DMS79 (cell line): ENCODE data around the gene MFSD11.
"Not testable (repeated sequence)": the region's sequence is repeated elsewhere in the genome, so short reads cannot be mapped to it uniquely, and the experiment has no call there.

Experiments used
- DNase-seq: peaks from one replicate; lab custom pipeline; 2025; lab: John Stamatoyannopoulos, UW

Gene MFSD11

GRCh38 chr17:76726776-76727718, 10.9 kb upstream of the MFSD11 start, which contains the start of gene METTL23:
TSS of gene METTL23 (plus strand) at chr17:76726839. CDS start at chr17:76729711, 2,872 bp downstream.
- peak; percentile 32 for DNase-seq

- DNase-seq = no peak
Observed at GRCh38 chr17:76727745-76728456, 10.0 kb upstream of the MFSD11 start.

- DNase-seq = not testable (repeated sequence)
Observed at GRCh38 chr17:76731800-76732733, 5.9 kb upstream of the MFSD11 start.

- DNase-seq = no peak
Observed at GRCh38 chr17:76732734-76733617, 4.9 kb upstream of the MFSD11 start.

- no peak for DNase-seq
Observed at GRCh38 chr17:76733618-76733957, 4.3 kb upstream of the MFSD11 start.

- DNase-seq = no peak
Observed at GRCh38 chr17:76734080-76734840, 3.7 kb upstream of the MFSD11 start.

GRCh38 chr17:76735006-76735405, 2.9 kb upstream of the MFSD11 start:
- no peak for DNase-seq

GRCh38 chr17:76735586-76736348, 2.2 kb upstream of the MFSD11 start:
- DNase-seq = no peak

GRCh38 chr17:76736349-76737081, 1.4 kb upstream of the MFSD11 start:
- no peak for DNase-seq

GRCh38 chr17:76737082-76737675, 740 bp upstream of the MFSD11 start, which contains the start of gene SRSF2:
TSS of gene SRSF2 (minus strand) at chr17:76737331. CDS start at chr17:76737160, 171 bp downstream.
- DNase-seq = peak; percentile 93

- no peak for DNase-seq
Observed at GRCh38 chr17:76738468-76738850, 540 bp downstream of the MFSD11 start.

GRCh38 chr17:76739568-76740115, 1.7 kb downstream of the MFSD11 start:
- DNase-seq = not testable (repeated sequence)

GRCh38 chr17:76740329-76741118, 2.6 kb downstream of the MFSD11 start:
- DNase-seq = no peak

- no peak for DNase-seq
Observed at GRCh38 chr17:76742958-76743357, 5.0 kb downstream of the MFSD11 start.

GRCh38 chr17:76744747-76745146, 6.8 kb downstream of the MFSD11 start:
- DNase-seq = no peak

GRCh38 chr17:76745785-76746184, 7.9 kb downstream of the MFSD11 start:
- DNase-seq = not testable (repeated sequence)
